Measurements from ENCODE around the gene ITGB8.

- TF ChIP-seq POLR2A (IDR thresholded peaks at IDR 0.05) (no peak), CTCF (IDR thresholded peaks at IDR 0.05) (no peak), POLR2AphosphoS5 (IDR thresholded peaks at IDR 0.05) (no peak), EP300 (IDR thresholded peaks at IDR 0.05) (no peak)
Observed at GRCh38 chr7:20454202-20454601, 123.5 kb downstream of the ITGB8 start.

All from upper lobe of left lung (tissue), 4 donors.